Osteoblast (primary cell): ENCODE results near the gene OTOP3. TPM values are rescaled to one million over a fixed set of nuclear protein-coding genes. Genes with fewer than 3 reads are reported as not detected.

Experiments used
- DNase-seq: peaks from one replicate; pipeline ENCODE4 v3.0.0; 2011; ENCODE audit warnings: low spot score, mixed read lengths; ENCODE audit not compliant: insufficient read length; ENCODE audit errors: missing footprints
- H2AFZ ChIP-seq: 2 replicates; pipeline ENCODE4 v1.6.0; 2011; ENCODE audit warnings: mild to moderate bottlenecking, low read length
- H3K27ac ChIP-seq: 2 replicates; pipeline ENCODE4 v1.5.1; 2011; ENCODE audit warnings: mild to moderate bottlenecking, low read depth, low read length, moderate library complexity
- H3K27me3 ChIP-seq: 2 replicates; pipeline ENCODE4 v1.6.0; 2012; ENCODE audit warnings: mild to moderate bottlenecking, control low read depth, inconsistent platforms, low read length, moderate library complexity; ENCODE audit not compliant: insufficient read depth
- H3K36me3 ChIP-seq: 2 replicates; pipeline ENCODE4 v1.5.1; 2011; ENCODE audit warnings: mild to moderate bottlenecking, low read length, control low read depth, moderate library complexity; ENCODE audit not compliant: insufficient read depth
- H3K4me1 ChIP-seq: 2 replicates; pipeline ENCODE4 v1.5.1; 2011; ENCODE audit warnings: mild to moderate bottlenecking, low read length, control low read depth, moderate library complexity; ENCODE audit not compliant: insufficient read depth
- H3K4me2 ChIP-seq: 2 replicates; pipeline ENCODE4 v1.6.0; 2011; ENCODE audit warnings: mild to moderate bottlenecking, low read length; ENCODE audit not compliant: insufficient read depth
- H3K4me3 ChIP-seq: fragments of 200-600 bp; sonication (generic); 3 replicates; pipeline ENCODE4 v1.5.1; 2012; ENCODE audit warnings: mild to moderate bottlenecking, low read length, inconsistent platforms; ENCODE audit not compliant: insufficient read depth
- H3K79me2 ChIP-seq: 2 replicates; pipeline ENCODE4 v1.6.0; 2012; ENCODE audit warnings: mild to moderate bottlenecking, low read length, control low read depth, inconsistent platforms; ENCODE audit not compliant: insufficient read depth
- H3K9me3 ChIP-seq: 2 replicates; pipeline ENCODE4 v1.5.1; 2011; ENCODE audit warnings: low read depth, low read length, control low read depth
- H4K20me1 ChIP-seq: 2 replicates; pipeline ENCODE4 v1.6.0; 2012; ENCODE audit warnings: mild to moderate bottlenecking, low read length, control low read depth; ENCODE audit not compliant: insufficient read depth
- total RNA-seq: library from RNA; depleted of rRNA; stranded (reverse); fragments of >200 nt; gene quantifications from 2 replicates; pipeline ENCODE4 v1.2.3, GENCODE V29; 2012
- TF ChIP-seq, protein P1 (sequence below): IDR thresholded peaks from 2 replicates; pipeline ENCODE4 v1.5.1; 2011; ENCODE audit warnings: mild to moderate bottlenecking, low read depth, low read length, moderate library complexity; ENCODE audit errors: extremely low read depth

Gene OTOP3
- total RNA-seq, 1 donor, result not detected

DNA sequence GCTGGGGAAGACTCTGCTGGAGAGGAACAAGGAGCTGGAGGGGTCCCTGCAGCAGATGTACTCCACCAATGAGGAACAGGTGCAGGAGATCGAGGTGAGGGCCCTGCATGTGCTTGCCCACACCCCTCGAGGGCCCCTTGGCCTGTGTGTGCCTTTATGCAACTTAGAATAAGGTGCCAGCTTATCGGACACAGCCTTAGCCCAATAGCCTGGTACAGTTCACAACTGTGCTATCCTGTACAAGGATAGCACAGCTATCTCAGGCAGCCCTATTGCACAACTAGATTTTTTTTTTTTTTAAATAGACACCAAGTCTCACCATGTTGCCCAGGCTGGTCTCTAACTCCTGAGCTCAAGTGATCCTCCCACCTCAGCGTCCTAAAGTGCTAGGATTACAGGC lies 63.8 kb downstream of the OTOP3 start:
- Histone ChIP-seq H2AFZ (no peak overlapping the region), H3K4me2 (no peak overlapping the region), H3K4me3 (no peak overlapping the region), H3K27me3 (no peaks in the 10 kb centered on the region), H3K9me3 (no peaks in the 10 kb centered on the region), H4K20me1 (peaks cover 7% of the 10 kb centered on the region), H3K27ac (no peak overlapping the region), H3K36me3 (peaks cover 24% of the 10 kb centered on the region), H3K4me1 (peaks cover 11% of the 10 kb centered on the region), H3K79me2 (peaks cover 19% of the 10 kb centered on the region)
- TF ChIP-seq, protein P1, sequence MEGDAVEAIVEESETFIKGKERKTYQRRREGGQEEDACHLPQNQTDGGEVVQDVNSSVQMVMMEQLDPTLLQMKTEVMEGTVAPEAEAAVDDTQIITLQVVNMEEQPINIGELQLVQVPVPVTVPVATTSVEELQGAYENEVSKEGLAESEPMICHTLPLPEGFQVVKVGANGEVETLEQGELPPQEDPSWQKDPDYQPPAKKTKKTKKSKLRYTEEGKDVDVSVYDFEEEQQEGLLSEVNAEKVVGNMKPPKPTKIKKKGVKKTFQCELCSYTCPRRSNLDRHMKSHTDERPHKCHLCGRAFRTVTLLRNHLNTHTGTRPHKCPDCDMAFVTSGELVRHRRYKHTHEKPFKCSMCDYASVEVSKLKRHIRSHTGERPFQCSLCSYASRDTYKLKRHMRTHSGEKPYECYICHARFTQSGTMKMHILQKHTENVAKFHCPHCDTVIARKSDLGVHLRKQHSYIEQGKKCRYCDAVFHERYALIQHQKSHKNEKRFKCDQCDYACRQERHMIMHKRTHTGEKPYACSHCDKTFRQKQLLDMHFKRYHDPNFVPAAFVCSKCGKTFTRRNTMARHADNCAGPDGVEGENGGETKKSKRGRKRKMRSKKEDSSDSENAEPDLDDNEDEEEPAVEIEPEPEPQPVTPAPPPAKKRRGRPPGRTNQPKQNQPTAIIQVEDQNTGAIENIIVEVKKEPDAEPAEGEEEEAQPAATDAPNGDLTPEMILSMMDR, result no peak
- no peak for DNase-seq

Other genes starting within 250 kb of the OTOP3 start
- not detected in 2 replicates for gene CD300LF, start 223.0 kb upstream of the OTOP3 start, total RNA-seq
- gene RAB37, start 198.6 kb upstream of the OTOP3 start, total RNA-seq, result under 0.01 and 0.36 TPM in 2 replicates
- 15.9 and 22.1 TPM in 2 replicates for gene NHERF1, start 187.3 kb upstream of the OTOP3 start, total RNA-seq
- 33.0 and 35.1 TPM in 2 replicates for gene NAT9, start 159.6 kb upstream of the OTOP3 start, total RNA-seq
- 0.29 and 0.72 TPM in 2 replicates for gene GRIN2C, start 76.0 kb upstream of the OTOP3 start, total RNA-seq
- gene FDXR, start 62.9 kb upstream of the OTOP3 start, total RNA-seq, result 23.5 and 25.9 TPM in 2 replicates
- not detected in 2 replicates for gene FADS6, start 42.3 kb upstream of the OTOP3 start, total RNA-seq
- not detected in 2 replicates for gene USH1G, start 12.6 kb upstream of the OTOP3 start, total RNA-seq
- gene OTOP2, start 11.6 kb upstream of the OTOP3 start, total RNA-seq, result not detected in 2 replicates
- gene HID1, start 36.9 kb downstream of the OTOP3 start, total RNA-seq, result 0.36 TPM in 1 of 2 replicates, not detected in the other
- gene CDR2L, start 51.7 kb downstream of the OTOP3 start, total RNA-seq, result 15.9 and 16.6 TPM in 2 replicates
- 21.2 and 23.5 TPM in 2 replicates for gene MRPL58, start 76.8 kb downstream of the OTOP3 start, total RNA-seq
- gene ATP5PD, start 111.1 kb downstream of the OTOP3 start, total RNA-seq, result 240 and 278 TPM in 2 replicates
- 19.7 and 20.3 TPM in 2 replicates for gene KCTD2, start 111.3 kb downstream of the OTOP3 start, total RNA-seq
- gene SLC16A5, start 152.1 kb downstream of the OTOP3 start, total RNA-seq, result 16.3 and 19.2 TPM in 2 replicates
- 3.2 and 3.3 TPM in 2 replicates for gene ARMC7, start 174.1 kb downstream of the OTOP3 start, total RNA-seq
- 48.1 and 53.9 TPM in 2 replicates for gene NT5C, start 195.8 kb downstream of the OTOP3 start, total RNA-seq
- gene JPT1, start 218.6 kb downstream of the OTOP3 start, total RNA-seq, result 55.7 and 60.8 TPM in 2 replicates
- 92.6 and 96.4 TPM in 2 replicates for gene SUMO2, start 247.1 kb downstream of the OTOP3 start, total RNA-seq